Medulla oblongata (tissue), 1 donor: ENCODE results near the gene CARD10.
"Not testable (repeated sequence)": the region's sequence is repeated elsewhere in the genome, so short reads cannot be mapped to it uniquely, and the experiment has no call there.

Source experiments
- DNase-seq: peaks from one replicate; pipeline ENCODE4 v3.0.0-alpha.2; 2015; ENCODE audit errors: extremely low spot score

CARD10 gene

DNA sequence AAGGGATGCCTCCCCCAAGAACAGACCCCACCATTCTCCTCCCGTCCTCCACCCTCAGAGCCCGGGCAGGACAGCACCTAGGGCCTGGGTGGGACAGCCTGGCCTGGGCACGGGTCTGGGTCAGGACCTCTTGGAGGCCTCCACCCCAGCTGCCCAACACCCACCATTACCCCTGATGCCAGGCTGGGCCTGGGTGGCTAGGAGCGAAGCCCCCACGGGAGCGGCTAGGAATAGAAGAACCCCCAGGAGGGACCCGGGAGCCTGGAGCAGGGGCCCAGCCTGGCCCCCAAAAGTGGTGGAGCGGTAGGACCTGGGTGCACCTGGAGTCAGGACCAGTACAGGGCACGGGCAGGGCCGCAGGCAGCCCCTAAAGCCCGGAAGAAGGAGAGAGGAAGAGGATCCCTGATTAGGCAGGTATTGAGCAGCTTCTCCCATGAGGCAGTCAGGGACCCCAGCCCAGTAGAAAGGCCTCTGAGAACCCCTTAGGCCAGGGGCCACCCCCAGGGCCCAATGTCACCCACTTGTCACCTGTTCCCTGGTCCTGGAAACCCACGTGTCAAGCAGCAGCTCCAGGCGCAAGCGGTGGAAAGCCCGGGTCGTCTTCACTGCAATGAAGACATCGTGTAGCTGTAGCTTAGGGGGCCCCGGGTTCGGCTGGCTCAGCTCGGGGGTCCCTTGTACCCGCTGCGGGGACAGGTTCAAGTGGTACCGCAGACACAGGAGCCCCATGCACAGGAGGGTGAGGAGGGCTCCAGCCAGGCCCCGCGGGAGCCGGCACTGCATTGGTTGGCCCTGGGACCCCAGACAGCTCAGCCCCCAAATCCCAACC, 33.6 kb downstream of the CARD10 start:
- DNase-seq, result no peak

DNA sequence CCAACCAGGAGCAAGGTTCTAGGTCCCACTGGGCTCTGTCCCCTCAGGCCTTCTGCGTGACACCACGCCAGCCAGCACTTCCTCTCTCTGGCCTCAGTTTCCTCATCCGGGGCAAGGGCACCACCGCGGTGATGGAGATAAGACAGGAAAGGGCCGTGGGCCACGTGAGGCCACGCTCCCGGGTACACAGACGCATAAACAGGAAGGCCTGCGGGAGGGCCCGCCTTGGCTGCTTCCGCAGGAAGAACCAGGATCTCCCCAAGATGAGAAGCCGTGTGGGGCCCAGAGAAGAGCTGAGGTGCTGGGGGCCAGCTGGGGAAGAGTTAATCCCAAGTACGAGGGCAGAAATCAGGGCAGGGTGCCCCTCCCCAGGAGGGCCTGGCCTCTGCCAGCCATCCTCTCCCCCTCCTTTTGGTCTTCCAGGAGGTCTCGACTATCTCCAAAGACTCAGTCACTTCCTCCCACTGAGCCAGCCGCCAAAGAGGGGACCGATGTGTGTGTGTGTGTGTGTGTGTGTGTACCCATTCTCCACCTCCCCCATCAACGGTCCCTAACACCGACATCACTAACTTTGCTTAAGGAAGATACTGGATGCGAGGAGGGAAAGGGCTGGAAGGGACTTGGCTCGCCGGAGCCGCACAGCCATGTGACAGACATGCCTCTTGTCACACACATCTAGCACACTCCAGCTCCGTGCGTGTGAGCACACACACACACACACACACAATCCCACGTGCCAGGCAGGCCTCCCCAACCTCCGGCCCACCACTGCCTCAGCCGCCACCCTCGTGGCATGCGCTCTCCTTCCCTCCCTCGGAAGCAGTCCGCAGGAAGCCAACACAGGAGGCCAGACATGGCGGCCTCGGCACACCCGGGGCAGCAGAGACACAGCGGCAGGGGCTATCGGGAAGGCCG, 34.5 kb downstream of the CARD10 start:
- DNase-seq, result peak; percentile 77

DNA sequence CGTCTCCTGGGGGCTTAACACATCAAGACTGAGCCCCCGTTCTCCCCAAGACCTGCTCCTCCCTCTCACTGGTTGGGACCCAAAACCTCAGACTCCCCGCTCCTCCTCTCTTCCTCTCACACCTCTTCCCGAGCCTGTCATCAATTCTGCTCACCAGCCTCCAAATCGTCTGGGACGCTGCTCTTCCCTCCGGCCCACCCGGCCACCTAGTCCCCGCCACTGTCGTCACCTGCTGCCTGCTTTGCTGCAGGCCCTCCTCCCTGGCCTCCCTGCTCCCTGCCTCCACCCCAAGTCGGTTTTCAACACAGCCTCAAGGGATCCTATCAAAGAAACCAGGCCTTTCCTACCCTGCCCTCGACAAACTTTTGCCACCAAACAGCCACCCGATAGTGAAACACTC, 36.2 kb downstream of the CARD10 start:
- DNase-seq, result no peak

DNA sequence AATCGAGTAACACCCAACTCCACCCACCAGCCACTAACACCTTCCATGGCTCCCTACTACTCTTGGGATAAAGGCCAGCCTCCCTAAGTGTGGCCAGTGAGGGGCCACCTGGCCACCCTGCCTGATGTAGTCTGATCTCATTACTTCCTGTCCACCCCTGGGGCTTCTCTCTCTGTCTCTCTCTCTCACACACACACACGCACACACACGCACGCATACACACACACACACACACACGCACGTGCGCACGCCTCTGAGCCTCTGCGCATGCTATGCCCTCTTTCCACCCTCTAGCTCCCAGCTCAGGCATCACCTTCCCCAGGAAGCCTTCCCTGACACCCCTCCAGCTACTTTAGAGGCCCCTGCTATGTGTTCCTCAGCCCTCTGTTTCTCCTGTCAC, 37.0 kb downstream of the CARD10 start:
- no peak for DNase-seq

DNA sequence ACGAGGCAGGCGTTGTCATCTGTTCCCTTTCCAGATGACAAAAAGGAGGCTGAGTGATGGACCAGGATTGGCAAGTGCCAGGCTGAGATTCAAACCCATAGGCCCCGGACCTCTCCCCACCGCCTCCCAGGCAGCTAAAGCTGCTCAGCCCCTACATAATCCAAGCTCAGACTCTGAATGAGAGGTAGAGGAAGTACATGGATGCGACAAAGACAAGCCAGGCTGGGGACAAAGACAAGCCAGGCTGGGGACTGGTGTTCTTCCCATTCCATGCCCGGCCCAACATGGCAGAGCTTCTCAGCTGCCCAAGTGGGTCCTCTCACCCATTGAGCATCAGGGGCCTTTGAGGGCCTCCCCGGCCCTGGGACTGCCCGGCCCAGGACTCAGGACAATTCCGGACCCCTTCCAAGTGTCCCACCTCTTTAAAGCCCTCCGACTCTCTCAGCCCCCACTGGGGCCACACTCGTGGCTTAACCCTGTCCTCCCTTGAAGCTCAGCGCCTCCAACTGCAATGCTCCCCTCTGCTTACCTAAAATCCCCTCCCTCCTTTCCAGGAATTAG, 37.8 kb downstream of the CARD10 start:
- no peak for DNase-seq

DNA sequence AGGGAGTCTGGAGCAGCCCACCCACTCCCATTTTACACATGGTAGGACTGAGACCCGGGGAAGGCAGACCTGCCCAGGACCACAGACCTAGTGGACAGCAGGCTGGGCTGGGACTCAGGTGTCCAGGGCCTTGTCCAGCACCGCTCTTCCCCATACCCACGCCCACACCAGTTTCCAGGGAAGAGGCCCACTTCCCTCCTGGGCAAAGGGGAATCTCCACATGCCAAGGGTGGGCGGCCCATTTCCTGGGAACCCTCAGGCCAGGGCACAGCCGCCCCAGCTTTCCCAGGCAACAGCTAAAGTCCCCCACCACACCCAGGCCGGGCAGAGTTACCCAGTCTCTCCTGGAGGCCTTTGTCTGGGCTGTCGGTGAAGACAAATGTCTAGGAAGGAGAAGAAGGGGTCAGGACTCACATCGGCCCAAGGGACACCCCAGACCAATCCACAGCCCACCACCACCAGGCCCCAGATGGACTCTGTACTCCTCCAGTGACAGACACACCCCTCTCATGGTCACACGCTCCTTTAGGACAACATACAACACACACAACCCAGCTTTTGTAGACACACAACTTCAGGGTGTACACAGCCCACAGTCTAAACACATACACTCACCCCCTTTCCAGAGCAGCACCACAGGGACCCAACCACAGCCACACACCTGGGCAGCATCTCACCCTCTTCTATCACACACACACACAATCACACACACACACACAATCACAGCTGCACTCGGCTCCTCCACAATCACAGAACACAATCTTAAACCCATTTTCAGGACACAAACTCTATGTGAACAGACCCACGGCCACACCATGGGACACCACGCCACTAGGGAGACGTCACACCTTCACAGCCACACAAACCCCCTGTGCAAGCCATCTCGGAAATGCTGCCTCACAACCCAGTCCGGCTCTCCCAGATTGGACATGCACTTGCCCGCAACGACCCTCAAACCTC, 38.5 kb downstream of the CARD10 start:
- no peak for DNase-seq

DNA sequence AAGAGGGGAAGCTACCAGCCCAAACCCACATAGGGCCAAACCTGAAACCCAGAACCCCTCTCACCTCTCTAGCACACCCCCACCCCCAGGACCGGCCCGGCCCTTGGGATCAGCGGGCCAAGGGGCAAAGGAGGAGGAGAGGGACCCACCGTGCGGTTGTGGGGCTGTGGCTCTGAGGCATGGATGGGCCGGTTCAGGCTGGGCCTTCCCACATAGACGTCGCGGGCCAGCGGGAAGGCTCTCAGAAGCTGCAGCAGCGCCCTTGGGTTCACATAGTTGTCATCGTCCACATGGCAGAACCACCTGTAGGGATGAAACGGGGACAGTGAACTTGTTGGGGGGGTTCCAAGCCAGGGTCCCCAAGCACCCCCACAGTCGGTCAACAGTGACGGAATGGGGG, 40.0 kb downstream of the CARD10 start:
- no peak for DNase-seq

DNA sequence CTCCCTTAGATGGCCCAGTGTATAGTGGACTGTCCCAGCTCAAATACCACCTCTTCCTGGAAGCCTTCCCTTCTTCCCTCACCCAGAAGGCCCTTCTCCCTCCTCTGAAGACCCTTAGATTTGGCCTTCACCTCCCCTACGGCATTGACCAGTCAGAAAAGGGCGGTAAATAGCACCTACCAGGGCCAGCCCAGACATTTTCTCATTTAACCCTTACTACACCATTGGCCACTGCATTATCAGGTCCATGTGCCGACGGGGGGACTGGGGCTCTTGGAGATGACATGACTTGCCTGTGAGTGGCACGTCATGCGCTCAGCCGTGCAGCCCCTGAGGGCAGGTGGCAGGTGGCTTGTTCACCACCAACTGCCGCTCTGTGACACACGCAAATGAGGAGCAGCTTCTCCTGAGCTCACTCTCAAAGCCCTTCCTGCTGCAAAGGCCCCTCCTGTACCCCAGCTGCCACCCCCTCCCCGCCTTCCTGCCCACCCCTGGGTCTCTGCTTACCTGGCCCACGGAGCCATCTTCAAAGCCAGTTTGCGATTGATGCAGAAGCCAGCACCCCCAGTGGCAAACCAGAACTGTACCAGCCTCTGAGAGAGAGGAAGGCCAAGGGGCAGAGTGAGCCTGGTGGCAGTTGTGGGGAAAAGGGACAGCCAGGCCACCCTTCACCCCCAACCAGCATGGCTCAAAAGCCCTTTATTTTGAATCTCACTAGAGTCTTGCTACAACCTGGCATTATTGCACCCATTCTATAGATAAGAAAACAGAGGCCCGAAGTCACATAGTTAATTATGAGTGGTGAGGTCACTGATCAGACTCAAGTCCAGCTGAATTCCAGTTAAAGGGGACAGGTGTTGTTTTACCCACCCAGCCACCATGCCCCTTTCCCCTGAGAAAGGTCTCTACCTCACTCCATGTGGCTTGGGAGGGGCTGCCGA, 42.6 kb downstream of the CARD10 start:
- DNase-seq, result no peak

DNA sequence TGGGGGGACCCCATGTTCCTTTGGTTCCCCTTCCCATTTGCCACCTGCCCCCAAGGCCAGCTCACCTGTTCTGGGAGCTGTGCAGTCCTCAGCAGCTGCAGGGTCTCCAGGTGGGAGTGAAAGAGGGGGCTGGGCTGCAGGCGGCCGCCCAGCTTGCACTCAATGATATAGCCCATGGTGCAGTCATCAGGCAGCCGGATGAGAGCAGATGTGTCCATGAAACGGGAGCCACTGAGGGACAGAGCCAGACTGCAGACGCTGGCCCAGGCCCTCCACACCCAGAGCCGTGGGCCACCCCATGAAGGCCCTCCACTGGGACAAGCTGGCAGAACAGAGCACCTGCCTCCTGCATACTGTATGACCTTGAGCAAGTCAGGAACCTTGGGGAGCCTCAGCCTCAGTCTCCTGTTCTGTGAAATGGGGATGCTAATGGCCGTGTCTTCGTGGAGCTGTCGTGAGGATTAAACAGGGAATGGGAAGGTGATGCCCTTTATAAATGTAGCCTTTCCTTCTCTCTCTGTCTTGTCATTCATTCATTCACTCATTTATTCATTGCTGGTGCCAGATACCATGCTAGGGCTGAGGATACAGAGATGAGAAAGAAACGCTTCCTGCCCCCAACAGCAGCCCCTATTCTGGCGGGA, 44.6 kb downstream of the CARD10 start:
- no peak for DNase-seq

DNA sequence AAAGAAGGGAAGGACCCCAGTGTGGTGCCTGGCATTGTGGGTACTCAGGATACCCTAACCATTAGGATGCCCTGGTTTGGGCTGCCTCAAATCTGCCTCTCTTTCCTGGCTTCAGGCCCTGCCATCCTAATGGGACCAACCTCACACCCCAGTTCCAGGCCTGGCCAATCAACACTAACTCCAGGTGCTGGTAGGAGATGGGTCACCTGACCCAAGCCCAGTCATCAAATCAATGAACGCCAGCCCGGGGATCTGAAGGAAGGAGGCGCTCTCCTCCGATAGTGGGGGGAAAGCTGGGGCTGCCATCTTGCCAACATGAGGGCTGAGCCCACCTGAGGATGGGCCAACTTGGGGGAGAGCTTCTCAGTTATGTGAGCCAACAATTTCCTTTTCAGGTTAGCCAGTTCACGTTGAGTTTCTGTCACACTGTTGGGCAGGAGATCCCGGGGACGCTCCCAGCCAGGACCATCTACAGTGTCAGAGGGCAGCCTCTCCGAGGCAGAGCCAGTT, 45.7 kb downstream of the CARD10 start:
- no peak for DNase-seq

DNA sequence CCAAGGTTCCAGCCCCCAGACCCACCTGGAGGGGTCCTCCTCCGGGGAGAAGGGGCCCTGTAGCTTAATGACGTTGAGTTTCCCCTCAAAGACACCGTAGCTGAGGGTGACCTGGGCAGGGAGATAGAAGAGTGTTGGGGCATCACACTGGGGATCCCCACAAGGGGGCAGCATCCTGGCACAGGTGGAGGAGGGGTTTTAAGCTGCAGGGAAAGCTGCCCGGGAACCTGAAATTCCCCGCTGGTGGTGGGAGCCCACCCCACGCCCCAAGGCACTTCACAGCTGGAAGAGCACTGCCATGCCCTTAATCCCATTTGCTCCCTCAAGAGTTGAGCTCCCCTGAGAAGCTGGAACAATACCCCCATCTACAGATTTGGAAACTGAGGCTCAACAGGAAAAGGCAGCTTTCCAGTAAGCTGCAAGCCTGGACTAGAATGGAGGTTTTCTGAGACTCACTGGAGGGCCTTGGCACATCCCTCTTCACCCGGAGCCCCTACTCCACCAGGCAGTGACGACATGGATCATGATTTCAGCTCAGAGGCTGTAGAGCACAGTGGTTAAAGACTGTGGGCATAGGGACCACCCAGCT, 46.7 kb downstream of the CARD10 start:
- no peak for DNase-seq

DNA sequence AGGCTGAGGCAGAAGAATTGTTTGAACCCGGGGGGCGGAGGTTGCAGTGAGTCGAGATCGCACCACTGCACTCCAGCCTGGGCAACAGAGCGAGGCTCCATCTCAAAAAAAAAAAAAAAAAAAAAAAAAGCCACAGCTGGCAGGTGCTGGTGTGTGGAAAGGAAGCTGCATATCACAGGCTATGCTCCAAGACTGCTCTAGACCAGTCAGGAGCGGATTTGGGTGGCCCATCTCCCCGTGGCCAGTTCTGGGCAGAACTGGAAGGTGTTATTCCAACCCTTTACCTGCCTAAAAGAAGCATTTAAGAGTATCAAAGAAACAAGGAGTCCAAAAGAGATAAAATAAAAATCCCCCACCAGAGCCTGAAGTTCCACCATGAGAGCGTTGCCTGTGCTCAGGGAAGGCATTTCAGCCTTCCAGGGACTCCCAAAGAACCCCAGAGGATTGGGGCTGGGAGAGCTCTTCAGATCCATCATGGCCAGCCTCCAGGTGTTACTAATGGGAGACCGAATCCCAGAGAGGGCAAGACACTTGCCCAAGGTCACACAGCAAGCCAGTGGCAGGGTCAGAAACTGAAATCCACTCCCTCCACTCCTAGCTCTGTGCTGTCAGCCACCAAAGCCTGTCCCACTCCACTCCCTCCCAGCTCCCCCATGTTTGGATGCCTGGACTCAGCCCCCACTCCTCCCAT, 47.3 kb downstream of the CARD10 start:
- DNase-seq, result no peak

DNA sequence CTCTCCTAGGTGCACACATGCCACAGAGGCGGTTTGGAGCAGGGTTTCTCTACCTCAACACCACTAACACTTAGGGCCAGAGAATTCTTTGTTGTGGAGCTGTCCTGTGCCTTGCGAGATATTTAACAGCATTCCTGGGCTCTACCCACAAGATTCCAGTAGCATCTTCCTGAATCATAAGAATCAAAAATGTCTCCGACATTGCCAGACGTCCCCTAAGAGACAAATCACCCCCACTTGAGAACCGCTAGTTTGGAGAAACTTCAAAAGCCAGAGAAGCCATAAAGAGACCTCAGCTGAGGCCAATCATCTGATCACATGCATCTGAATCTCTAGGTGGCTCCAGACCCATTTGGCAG, 49.1 kb downstream of the CARD10 start:
- DNase-seq, result no peak

DNA sequence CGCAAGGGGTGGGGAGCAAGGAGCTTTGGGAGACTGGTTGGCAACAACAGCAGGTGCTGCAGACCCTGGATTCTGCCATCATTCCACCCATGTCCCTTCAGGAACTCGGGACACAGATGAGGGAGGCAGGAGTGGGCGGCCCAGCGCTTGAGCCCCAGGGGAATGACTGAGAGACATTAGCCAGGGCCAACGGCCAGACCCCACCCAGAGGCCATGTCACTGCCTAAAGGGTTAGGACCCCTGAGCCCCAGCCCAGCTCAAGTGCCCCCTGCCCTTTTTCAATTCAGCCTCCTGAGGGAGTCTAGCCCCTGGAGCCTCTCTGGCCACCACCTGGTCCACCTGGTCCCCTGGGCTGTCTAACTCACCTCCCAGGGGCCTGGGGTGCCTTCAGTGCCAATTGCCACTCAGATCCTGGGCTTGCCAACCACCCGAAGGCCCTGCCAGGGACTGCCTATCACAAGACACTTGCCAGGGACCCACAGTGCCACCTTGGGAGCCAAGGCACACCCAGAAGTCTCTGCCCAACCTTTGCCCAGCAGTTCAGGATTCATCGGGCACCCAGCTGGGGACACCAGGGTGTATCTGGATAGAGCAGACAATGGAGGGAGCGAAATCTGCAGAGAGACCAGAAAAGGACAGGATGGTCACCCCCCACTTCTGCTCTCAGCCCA, 49.7 kb downstream of the CARD10 start:
- no peak for DNase-seq

DNA sequence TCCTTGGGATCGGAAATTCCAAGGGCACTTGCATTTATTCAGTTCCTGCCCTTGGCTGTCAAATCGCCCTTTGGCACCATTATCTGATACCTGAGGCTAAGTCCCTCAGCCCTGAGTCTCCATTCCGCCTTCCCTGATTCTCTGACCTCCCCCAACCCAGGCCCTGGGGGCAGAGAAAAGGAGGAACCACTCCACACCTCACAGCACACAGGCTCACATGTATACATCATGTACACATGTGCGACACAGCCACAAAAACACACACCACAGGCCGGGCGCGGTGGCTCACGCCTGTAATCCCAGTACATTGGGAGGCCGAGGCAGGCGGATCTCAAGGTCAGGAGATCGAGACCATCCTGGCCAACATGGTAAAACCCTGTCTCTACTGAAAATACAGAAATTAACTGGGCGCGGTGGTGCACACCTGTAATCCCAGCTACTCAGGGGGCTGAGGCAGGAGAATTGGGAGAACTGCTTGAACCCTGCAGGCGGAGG, 51.0 kb downstream of the CARD10 start:
- not testable (repeated sequence) for DNase-seq

DNA sequence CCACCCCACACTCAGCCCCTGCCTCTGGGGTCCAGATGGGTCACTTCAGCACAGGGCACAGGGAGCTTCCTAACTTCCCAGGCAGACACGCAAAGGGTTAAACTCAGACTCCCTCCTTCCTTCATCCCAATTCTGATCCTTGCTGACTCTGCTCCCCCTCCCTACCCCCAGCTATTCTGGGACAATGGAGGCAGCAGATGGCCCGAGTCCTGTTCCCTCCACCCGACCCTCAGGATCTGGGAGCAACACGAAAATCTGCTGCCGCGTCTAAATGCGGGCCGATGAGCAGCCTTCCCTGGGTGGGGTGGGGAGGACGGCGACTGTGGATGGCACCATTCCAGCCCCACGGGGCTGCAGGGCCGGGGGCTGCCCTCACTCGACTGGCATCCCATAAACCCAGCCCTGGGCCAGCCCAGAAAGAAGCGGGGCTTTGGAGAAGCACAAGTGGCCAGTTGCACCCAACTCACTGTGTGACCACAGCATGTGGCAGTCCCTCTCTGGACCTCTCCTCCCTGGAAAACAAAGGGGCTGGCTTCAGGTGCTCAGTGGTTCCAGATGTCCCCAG, 51.7 kb downstream of the CARD10 start:
- no peak for DNase-seq

DNA sequence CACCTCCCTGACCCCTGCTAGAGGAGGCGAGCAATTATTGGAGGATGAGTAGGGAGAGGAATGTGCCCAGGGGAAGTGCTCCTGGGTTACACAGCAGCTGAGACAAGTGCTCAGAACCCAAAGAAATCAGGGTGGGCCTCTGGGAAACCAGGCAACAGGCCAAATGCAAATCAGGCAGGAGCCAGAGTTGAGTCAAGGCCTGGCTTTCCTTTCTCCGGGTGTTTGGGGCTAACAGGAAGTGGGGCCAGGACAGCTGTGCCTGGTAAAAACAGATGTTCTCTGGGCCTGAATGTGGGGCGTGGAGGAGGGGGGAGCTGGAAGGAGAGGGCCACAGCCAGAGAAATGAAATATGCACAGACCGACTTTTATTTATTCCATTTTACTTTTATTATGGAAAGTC, 55.0 kb downstream of the CARD10 start:
- DNase-seq, result no peak

DNA sequence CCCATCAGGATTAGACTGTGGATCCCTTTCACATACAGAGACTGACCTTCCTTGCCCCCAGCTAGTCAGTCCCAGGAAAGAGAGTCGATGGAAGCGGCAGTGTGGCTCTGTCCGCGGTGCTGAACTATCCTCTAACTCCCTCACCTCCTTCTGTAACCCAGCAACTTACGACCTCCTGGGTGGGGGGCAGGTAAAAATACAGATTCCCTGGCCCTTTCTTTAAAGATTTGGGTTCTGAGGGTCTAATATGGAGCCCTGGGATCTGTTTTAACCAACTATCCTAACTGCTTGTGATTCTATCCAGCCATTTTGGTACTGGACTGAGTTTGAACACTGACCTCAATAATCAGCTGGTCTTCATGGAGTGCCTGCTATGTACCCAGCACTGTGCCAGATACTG, 56.2 kb downstream of the CARD10 start:
- DNase-seq, result no peak
